ENCODE data around the gene AJAP1. TPM values are rescaled to one million over a fixed set of nuclear protein-coding genes. Genes with fewer than 3 reads are reported as not detected.

Gene AJAP1
- total RNA-seq, 1 donor from 2014 or later, result 0.21 TPM

DNA sequence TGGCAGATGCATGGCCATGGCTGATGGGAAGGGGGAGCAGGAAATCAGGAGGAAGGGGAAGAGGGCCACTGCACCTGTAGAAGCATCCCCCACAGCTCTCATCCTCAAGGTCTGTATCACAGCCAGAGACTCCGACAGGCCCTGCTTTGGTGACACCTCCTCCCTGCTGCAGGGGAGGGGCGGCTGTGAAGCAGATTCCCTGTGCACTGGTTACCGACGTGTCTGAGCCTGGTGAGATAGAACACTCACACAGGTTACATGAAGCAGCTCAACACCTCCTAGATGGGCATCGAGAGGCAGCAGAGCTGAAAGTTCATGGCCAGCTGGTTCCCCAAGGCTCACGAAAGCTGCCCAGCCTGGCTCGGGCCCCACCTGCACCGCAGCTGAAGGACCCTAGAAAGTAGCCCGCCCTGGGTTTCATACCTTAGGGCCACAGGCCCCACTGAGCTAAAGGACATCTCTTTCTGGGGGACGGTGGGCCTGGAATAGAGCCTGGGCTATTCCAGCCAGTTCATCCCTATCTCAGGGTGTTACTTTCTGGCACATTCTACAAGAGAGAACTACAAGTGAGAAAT lies 30.2 kb upstream of the AJAP1 start:
- peaks cover 4% of the 10 kb centered on the region for H3K27me3 Mint-ChIP-seq (ENCODE audit: unreplicated experiment)
- TF ChIP-seq, protein P1, sequence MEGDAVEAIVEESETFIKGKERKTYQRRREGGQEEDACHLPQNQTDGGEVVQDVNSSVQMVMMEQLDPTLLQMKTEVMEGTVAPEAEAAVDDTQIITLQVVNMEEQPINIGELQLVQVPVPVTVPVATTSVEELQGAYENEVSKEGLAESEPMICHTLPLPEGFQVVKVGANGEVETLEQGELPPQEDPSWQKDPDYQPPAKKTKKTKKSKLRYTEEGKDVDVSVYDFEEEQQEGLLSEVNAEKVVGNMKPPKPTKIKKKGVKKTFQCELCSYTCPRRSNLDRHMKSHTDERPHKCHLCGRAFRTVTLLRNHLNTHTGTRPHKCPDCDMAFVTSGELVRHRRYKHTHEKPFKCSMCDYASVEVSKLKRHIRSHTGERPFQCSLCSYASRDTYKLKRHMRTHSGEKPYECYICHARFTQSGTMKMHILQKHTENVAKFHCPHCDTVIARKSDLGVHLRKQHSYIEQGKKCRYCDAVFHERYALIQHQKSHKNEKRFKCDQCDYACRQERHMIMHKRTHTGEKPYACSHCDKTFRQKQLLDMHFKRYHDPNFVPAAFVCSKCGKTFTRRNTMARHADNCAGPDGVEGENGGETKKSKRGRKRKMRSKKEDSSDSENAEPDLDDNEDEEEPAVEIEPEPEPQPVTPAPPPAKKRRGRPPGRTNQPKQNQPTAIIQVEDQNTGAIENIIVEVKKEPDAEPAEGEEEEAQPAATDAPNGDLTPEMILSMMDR (IDR thresholded peaks at IDR 0.05; ENCODE audit: unreplicated experiment), result no peak

DNA sequence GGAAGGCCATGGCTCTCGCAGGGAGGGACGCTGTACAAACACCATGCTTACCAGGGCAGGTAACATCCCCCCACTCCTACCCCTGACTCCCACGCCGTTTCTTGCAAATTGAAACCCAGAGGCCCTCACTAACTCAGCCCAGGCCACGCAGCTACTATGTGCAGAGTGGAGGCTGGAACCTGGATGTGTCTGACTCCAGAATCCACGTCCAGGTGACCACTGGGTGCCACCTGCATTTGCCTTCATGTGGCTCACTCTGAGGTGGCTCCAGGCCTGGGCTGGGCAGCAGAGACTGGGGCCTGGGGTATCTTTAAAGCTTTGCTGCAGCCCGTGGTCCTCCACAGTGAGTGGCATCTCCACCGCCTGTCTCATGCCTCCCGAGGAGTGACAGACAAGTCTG lies 29.6 kb upstream of the AJAP1 start:
- no peaks in the 10 kb centered on the region for H3K9me3 Mint-ChIP-seq (ENCODE audit: unreplicated experiment)
- TF ChIP-seq, protein P1 (IDR thresholded peaks at IDR 0.05; ENCODE audit: unreplicated experiment), result no peak
- no peaks in the 10 kb centered on the region for H3K36me3 Mint-ChIP-seq (ENCODE audit: low read depth, unreplicated experiment)
- no peak overlapping the region for H3K27ac Mint-ChIP-seq (ENCODE audit: unreplicated experiment)
- no peak for DNase-seq (ENCODE audit: low spot score)
- H3K4me1 Mint-ChIP-seq (ENCODE audit: unreplicated experiment), result no peaks in the 10 kb centered on the region
- H3K4me3 Mint-ChIP-seq (ENCODE audit: unreplicated experiment), result no peak overlapping the region
- peaks cover 4% of the 10 kb centered on the region for H3K27me3 Mint-ChIP-seq (ENCODE audit: unreplicated experiment)

More for the DNA sequence above, 30.2 kb upstream of the AJAP1 start:
- Mint-ChIP-seq H3K9me3 (ENCODE audit: unreplicated experiment) (no peaks in the 10 kb centered on the region), H3K4me1 (ENCODE audit: unreplicated experiment) (no peaks in the 10 kb centered on the region), H3K36me3 (ENCODE audit: low read depth, unreplicated experiment) (no peaks in the 10 kb centered on the region), H3K27ac (ENCODE audit: unreplicated experiment) (no peak overlapping the region), H3K4me3 (ENCODE audit: unreplicated experiment) (no peak overlapping the region)
- DNase-seq (ENCODE audit: low spot score), result no peak

DNA sequence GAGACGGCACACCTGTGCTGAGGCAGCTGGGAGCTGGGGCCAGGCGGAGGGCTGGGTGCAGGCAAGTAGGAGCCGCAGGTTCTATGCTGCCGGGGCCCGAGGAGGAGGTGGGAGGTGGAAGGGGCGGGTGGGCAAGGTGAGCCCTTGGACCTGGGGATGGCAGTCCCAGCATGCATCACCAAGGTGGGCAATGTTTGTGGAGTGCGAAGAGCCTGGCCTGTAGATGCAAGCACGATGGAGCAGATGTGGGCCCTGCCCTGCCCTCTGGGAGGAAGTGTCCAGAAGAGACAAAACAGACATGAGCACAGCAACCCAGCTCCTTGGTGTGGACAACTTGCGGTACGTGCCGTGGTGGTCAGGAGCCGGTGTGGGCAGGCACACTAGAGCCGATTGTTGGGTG lies 28.3 kb upstream of the AJAP1 start:
- H3K27me3 Mint-ChIP-seq (ENCODE audit: unreplicated experiment), result peaks cover 7% of the 10 kb centered on the region
- TF ChIP-seq, protein P1 (IDR thresholded peaks at IDR 0.05; ENCODE audit: unreplicated experiment), result no peak

DNA sequence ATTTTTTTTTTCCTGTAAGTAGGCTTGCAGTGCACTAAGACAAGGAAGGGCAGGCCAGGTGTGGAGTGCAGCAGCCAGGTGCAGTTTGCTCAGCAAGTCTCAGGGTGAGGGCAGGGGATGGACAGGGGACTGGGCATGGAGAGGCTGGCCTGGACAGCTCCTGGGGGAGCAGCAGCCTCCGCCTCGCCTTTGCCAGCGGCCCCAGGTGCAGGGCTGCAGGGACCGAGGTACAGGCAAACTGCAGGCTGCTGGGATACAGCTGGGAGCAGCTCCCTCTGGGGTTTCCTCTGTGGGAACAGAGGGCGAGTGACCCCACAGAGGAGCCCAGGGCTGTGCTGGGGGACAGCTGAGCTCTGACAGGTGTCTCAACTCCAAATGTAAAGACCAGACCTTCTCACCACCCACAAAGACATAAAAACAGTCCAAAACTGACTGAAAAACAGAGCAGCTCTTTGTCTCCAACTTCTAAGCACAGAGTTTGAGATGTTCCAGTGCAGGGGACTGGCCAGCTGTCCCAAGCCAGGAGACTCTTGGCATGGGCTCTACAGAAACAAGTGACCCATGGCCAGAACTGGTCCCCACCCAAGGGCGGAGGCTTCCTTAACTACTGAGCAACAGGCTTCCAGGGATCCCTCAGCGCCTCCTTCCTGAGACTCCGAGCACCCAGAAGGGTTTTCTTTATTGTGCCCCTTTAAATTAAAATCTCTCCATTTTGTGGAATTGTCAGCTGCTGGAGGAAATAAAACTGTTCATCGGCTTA lies 27.7 kb upstream of the AJAP1 start:
- peaks cover 7% of the 10 kb centered on the region for H3K27me3 Mint-ChIP-seq (ENCODE audit: unreplicated experiment)
- H3K4me3 Mint-ChIP-seq (ENCODE audit: unreplicated experiment), result no peak overlapping the region
- H3K27ac Mint-ChIP-seq (ENCODE audit: unreplicated experiment), result no peak overlapping the region
- TF ChIP-seq, protein P1 (IDR thresholded peaks at IDR 0.05; ENCODE audit: unreplicated experiment), result no peak
- no peaks in the 10 kb centered on the region for H3K4me1 Mint-ChIP-seq (ENCODE audit: unreplicated experiment)
- no peak for DNase-seq (ENCODE audit: low spot score)
- H3K9me3 Mint-ChIP-seq (ENCODE audit: unreplicated experiment), result no peaks in the 10 kb centered on the region
- H3K36me3 Mint-ChIP-seq (ENCODE audit: low read depth, unreplicated experiment), result no peaks in the 10 kb centered on the region

More for the DNA sequence above, 28.3 kb upstream of the AJAP1 start:
- Mint-ChIP-seq H3K27ac (ENCODE audit: unreplicated experiment) (no peak overlapping the region), H3K36me3 (ENCODE audit: low read depth, unreplicated experiment) (no peaks in the 10 kb centered on the region), H3K4me1 (ENCODE audit: unreplicated experiment) (no peaks in the 10 kb centered on the region), H3K9me3 (ENCODE audit: unreplicated experiment) (no peaks in the 10 kb centered on the region), H3K4me3 (ENCODE audit: unreplicated experiment) (no peak overlapping the region)
- DNase-seq (ENCODE audit: low spot score), result no peak

DNA sequence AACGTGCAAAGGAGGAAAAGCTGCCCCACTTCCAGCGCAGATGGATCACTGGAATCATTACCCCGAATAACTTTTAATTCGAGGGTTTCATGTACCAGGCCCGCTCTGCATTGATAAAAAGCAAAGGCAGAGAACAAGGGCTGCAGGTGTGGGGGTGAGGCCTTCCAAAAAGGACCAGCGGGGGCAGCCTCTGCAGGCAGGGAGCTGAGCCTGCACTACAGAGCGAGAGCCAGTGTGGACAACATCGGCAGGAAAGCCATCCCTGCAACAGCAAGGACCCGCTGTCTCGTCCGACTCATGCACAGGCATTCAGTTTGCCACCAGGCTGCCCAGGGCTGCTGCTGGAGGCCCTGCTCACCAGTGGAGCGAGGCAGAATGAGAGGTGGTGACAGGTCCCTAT lies 27.1 kb upstream of the AJAP1 start:
- TF ChIP-seq, protein P1 (IDR thresholded peaks at IDR 0.05; ENCODE audit: unreplicated experiment), result no peak
- H3K27me3 Mint-ChIP-seq (ENCODE audit: unreplicated experiment), result peaks cover 7% of the 10 kb centered on the region
- no peak overlapping the region for H3K4me3 Mint-ChIP-seq (ENCODE audit: unreplicated experiment)
- H3K4me1 Mint-ChIP-seq (ENCODE audit: unreplicated experiment), result no peaks in the 10 kb centered on the region
- no peak for DNase-seq (ENCODE audit: low spot score)
- no peak overlapping the region for H3K27ac Mint-ChIP-seq (ENCODE audit: unreplicated experiment)
- no peaks in the 10 kb centered on the region for H3K9me3 Mint-ChIP-seq (ENCODE audit: unreplicated experiment)
- H3K36me3 Mint-ChIP-seq (ENCODE audit: low read depth, unreplicated experiment), result no peaks in the 10 kb centered on the region
